WTC11 (cell line): ENCODE measurements around the gene TRAF7. TPM values are rescaled to one million over a fixed set of nuclear protein-coding genes. Genes with fewer than 3 reads are reported as not detected.

ENCODE experiments used
- ATAC-seq: fragments of 200-7000 bp; cut with Tn5 transposase; 2 replicates; pipeline ENCODE4 v1.10.0; 2021; ENCODE audit warnings: mild to moderate bottlenecking, moderate library complexity
- CTCF ChIA-PET: fragments of 300-600 bp; sonication (Branson Sonifier 250); formaldehyde crosslinking; loops from one replicate; lab custom pipeline; 2021; ENCODE audit warnings: antibody characterized with exemption; lab: Charles Lee
- POLR2A ChIA-PET: fragments of 350-600 bp; sonication (Branson Sonifier 250); formaldehyde crosslinking; loops from one replicate; lab custom pipeline; 2021; ENCODE audit warnings: antibody characterized with exemption; lab: Charles Lee
- DNase-seq: peaks from one replicate; pipeline ENCODE4 v3.0.0; 2021; ENCODE audit warnings: low spot score
- H3K27ac Mint-ChIP-seq: 2 replicates; pipeline ENCODE4 v1.8.0; 2021; ENCODE audit warnings: mixed read lengths
- H3K27me3 Mint-ChIP-seq: 2 replicates; pipeline ENCODE4 v1.8.0; 2021; ENCODE audit warnings: low read depth, mild to moderate bottlenecking, moderate library complexity, mixed read lengths
- H3K36me3 Mint-ChIP-seq: 2 replicates; pipeline ENCODE4 v1.8.0; 2021; ENCODE audit warnings: mixed read lengths
- H3K4me1 Mint-ChIP-seq: 2 replicates; pipeline ENCODE4 v1.8.0; 2022; ENCODE audit warnings: mixed read lengths
- H3K4me3 Mint-ChIP-seq: 2 replicates; pipeline ENCODE4 v1.8.0; 2021; ENCODE audit warnings: mild to moderate bottlenecking, moderate library complexity, mixed read lengths
- H3K9me3 Mint-ChIP-seq: 2 replicates; pipeline ENCODE4 v1.8.0; 2021; ENCODE audit warnings: mixed read lengths
- AR ChIP-seq: fragments of 250-450 bp; sonication (Bioruptor Pico); IDR thresholded peaks from 2 replicates; pipeline ENCODE4 v1.9.0; 2021; ENCODE audit warnings: mild to moderate bottlenecking
- ATF6 ChIP-seq: sonication (generic); formaldehyde crosslinking; IDR thresholded peaks from 2 replicates; pipeline ENCODE4 v1.8.1; 2023; ENCODE audit warnings: mild to moderate bottlenecking, missing genetic modification reagents
- CREB1 ChIP-seq: sonication (generic); formaldehyde crosslinking; IDR thresholded peaks from 2 replicates; pipeline ENCODE4 v1.8.0; 2023; ENCODE audit warnings: mild to moderate bottlenecking, missing genetic modification reagents
- FOXK1 ChIP-seq: sonication (generic); formaldehyde crosslinking; IDR thresholded peaks from 2 replicates; pipeline ENCODE4 v1.8.0; 2022; ENCODE audit warnings: mild to moderate bottlenecking, moderate library complexity, missing genetic modification reagents
- FOXP1 ChIP-seq: sonication (generic); formaldehyde crosslinking; IDR thresholded peaks from 2 replicates; pipeline ENCODE4 v1.8.0; 2022; ENCODE audit warnings: missing genetic modification reagents, mild to moderate bottlenecking, moderate library complexity, borderline replicate concordance
- NFATC4 ChIP-seq: fragments of 250-450 bp; sonication (Bioruptor Pico); IDR thresholded peaks from 2 replicates; pipeline ENCODE4 v1.9.0; 2021; ENCODE audit warnings: mild to moderate bottlenecking
- TEAD4 ChIP-seq: sonication (generic); formaldehyde crosslinking; IDR thresholded peaks from 2 replicates; pipeline ENCODE4 v1.8.0; 2022; ENCODE audit warnings: mild to moderate bottlenecking, missing genetic modification reagents
- ZBTB21 ChIP-seq: sonication (generic); formaldehyde crosslinking; IDR thresholded peaks from 2 replicates; pipeline ENCODE4 v1.8.1; 2023; ENCODE audit warnings: mild to moderate bottlenecking, missing genetic modification reagents, borderline replicate concordance
- ZNF219 ChIP-seq: sonication (generic); formaldehyde crosslinking; IDR thresholded peaks from 2 replicates; pipeline ENCODE4 v1.8.0; 2023; ENCODE audit warnings: missing genetic modification reagents, mild to moderate bottlenecking, borderline replicate concordance
- ZNF423 ChIP-seq: fragments of 250-450 bp; sonication (Bioruptor Pico); IDR thresholded peaks from 2 replicates; pipeline ENCODE4 v2.1.2; 2022; ENCODE audit warnings: mild to moderate bottlenecking, moderate library complexity
- ZNF671 ChIP-seq: fragments of 250-450 bp; sonication (Bioruptor Pico); IDR thresholded peaks from 2 replicates; pipeline ENCODE4 v1.8.0; 2021; ENCODE audit warnings: mild to moderate bottlenecking
- total RNA-seq: library from RNA; stranded (reverse); gene quantifications from 3 replicates; pipeline ENCODE4 v1.2.3, GENCODE V29; 2021
- TF ChIP-seq, protein P1 (sequence below): sonication (generic); formaldehyde crosslinking; IDR thresholded peaks from 2 replicates; pipeline ENCODE4 v1.8.0; 2023; ENCODE audit warnings: missing genetic modification reagents, mild to moderate bottlenecking, borderline replicate concordance
- TF ChIP-seq, protein P2 (sequence below): fragments of 250-450 bp; sonication (Bioruptor Pico); IDR thresholded peaks from 2 replicates; pipeline ENCODE4 v1.8.0; 2021; ENCODE audit warnings: mild to moderate bottlenecking
- TF ChIP-seq, protein P3 (sequence below): sonication (generic); formaldehyde crosslinking; IDR thresholded peaks from 2 replicates; pipeline ENCODE4 v1.8.1; 2023; ENCODE audit warnings: mild to moderate bottlenecking, missing genetic modification reagents, borderline replicate concordance
- TF ChIP-seq, protein P4 (sequence below): sonication (generic); formaldehyde crosslinking; IDR thresholded peaks from 2 replicates; pipeline ENCODE4 v1.8.0; 2022; ENCODE audit warnings: missing genetic modification reagents

The TRAF7 gene
- total RNA-seq, 1 experiment from 2014 or later: 148 TPM

DNA sequence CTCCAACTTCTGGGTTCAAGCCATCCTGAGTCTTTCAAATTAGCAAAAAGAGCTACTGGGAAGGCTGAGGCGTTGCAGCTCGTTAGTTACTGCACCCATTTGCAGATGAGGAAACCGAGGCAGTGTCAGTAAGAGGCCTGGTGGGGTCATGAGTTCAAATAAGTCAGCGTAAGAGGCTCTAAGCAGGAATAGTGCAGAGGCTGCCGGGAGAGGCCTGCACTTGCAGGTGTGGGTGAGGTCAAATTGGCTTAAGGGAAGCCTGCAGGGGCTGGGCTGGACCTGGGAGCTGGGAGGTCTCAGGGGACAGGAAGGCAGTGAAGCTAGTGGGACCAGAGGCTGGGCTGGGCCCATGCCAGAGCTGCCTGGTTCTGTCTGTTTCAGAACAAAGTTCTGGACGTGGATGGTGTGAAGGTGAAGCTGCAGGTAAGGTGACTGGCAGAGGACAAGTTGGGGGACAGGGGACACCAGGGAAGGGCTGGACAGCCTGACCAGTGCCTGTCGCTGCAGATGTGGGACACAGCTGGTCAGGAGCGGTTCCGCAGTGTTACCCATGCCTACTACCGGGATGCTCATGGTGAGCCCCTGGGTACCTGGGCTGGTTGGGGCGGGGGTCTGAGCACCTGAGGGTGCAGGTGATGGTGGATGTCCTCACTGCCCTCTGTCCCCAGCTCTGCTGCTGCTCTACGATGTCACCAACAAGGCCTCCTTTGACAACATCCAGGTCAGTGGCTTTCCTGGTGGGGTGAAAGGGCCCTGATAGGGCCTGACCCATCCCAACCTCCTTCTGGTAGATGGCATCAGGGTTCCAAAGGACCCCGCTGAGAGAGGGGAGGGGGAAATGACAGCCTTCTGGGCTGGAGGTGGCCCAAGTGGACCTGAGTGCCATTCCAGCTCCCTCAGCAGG lies 4.1 kb upstream of the TRAF7 start:
- POLR2A ChIA-PET: interaction anchor here (0.7 to 1.8 kb wide), 7 partner anchors 11 to 859 kb away, joined by 3 to 7 read pairs (median 4); partner anchors contain the start of gene RPS2
- Mint-ChIP-seq H3K4me3 (peak overlapping the region; percentile 97), H3K4me1 (peaks cover 35% of the 10 kb centered on the region), H3K27ac (peak overlapping the region; percentile 58), H3K36me3 (peaks cover 35% of the 10 kb centered on the region), H3K27me3 (peaks cover 8% of the 10 kb centered on the region), H3K9me3 (no peaks in the 10 kb centered on the region)
- DNase-seq (peak; percentile 21), ATAC-seq (peak; percentile 4)
- CTCF ChIA-PET: interaction anchor here (0.8 to 5.7 kb wide), 7 partner anchors 11 to 148 kb away, joined by 3 to 43 read pairs (median 4); partner anchors contain the start of genes PGP and PKD1
- TF ChIP-seq, protein P1, sequence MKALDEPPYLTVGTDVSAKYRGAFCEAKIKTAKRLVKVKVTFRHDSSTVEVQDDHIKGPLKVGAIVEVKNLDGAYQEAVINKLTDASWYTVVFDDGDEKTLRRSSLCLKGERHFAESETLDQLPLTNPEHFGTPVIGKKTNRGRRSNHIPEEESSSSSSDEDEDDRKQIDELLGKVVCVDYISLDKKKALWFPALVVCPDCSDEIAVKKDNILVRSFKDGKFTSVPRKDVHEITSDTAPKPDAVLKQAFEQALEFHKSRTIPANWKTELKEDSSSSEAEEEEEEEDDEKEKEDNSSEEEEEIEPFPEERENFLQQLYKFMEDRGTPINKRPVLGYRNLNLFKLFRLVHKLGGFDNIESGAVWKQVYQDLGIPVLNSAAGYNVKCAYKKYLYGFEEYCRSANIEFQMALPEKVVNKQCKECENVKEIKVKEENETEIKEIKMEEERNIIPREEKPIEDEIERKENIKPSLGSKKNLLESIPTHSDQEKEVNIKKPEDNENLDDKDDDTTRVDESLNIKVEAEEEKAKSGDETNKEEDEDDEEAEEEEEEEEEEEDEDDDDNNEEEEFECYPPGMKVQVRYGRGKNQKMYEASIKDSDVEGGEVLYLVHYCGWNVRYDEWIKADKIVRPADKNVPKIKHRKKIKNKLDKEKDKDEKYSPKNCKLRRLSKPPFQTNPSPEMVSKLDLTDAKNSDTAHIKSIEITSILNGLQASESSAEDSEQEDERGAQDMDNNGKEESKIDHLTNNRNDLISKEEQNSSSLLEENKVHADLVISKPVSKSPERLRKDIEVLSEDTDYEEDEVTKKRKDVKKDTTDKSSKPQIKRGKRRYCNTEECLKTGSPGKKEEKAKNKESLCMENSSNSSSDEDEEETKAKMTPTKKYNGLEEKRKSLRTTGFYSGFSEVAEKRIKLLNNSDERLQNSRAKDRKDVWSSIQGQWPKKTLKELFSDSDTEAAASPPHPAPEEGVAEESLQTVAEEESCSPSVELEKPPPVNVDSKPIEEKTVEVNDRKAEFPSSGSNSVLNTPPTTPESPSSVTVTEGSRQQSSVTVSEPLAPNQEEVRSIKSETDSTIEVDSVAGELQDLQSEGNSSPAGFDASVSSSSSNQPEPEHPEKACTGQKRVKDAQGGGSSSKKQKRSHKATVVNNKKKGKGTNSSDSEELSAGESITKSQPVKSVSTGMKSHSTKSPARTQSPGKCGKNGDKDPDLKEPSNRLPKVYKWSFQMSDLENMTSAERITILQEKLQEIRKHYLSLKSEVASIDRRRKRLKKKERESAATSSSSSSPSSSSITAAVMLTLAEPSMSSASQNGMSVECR (CRISPR knock-in tag): 0 out of 2 replicates have a peak, but pooled peaks have one; percentile 56
- TF ChIP-seq ZBTB21 (CRISPR knock-in tag): no peak
- TF ChIP-seq TEAD4: no peak
- 0 out of 2 replicates have a peak, but pooled peaks have one; percentile 40 for TF ChIP-seq FOXP1
- TF ChIP-seq, protein P2, sequence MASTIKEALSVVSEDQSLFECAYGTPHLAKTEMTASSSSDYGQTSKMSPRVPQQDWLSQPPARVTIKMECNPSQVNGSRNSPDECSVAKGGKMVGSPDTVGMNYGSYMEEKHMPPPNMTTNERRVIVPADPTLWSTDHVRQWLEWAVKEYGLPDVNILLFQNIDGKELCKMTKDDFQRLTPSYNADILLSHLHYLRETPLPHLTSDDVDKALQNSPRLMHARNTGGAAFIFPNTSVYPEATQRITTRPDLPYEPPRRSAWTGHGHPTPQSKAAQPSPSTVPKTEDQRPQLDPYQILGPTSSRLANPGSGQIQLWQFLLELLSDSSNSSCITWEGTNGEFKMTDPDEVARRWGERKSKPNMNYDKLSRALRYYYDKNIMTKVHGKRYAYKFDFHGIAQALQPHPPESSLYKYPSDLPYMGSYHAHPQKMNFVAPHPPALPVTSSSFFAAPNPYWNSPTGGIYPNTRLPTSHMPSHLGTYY (CRISPR knock-in tag): peak; percentile 83
- 0 out of 2 replicates have a peak, but pooled peaks have one; percentile 2 for TF ChIP-seq FOXK1
- TF ChIP-seq AR (CRISPR knock-in tag): peak; percentile 83; the same call in 1 of the 2 replicates
- TF ChIP-seq CREB1 (CRISPR knock-in tag): peak; percentile 69
- TF ChIP-seq, protein P3, sequence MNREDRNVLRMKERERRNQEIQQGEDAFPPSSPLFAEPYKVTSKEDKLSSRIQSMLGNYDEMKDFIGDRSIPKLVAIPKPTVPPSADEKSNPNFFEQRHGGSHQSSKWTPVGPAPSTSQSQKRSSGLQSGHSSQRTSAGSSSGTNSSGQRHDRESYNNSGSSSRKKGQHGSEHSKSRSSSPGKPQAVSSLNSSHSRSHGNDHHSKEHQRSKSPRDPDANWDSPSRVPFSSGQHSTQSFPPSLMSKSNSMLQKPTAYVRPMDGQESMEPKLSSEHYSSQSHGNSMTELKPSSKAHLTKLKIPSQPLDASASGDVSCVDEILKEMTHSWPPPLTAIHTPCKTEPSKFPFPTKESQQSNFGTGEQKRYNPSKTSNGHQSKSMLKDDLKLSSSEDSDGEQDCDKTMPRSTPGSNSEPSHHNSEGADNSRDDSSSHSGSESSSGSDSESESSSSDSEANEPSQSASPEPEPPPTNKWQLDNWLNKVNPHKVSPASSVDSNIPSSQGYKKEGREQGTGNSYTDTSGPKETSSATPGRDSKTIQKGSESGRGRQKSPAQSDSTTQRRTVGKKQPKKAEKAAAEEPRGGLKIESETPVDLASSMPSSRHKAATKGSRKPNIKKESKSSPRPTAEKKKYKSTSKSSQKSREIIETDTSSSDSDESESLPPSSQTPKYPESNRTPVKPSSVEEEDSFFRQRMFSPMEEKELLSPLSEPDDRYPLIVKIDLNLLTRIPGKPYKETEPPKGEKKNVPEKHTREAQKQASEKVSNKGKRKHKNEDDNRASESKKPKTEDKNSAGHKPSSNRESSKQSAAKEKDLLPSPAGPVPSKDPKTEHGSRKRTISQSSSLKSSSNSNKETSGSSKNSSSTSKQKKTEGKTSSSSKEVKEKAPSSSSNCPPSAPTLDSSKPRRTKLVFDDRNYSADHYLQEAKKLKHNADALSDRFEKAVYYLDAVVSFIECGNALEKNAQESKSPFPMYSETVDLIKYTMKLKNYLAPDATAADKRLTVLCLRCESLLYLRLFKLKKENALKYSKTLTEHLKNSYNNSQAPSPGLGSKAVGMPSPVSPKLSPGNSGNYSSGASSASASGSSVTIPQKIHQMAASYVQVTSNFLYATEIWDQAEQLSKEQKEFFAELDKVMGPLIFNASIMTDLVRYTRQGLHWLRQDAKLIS (CRISPR knock-in tag): 0 out of 2 replicates have a peak, but pooled peaks have one; percentile 40
- TF ChIP-seq NFATC4 (CRISPR knock-in tag): peak; percentile 73
- no peak; the same call in 1 of the 2 replicates for TF ChIP-seq ZNF219 (CRISPR knock-in tag)
- TF ChIP-seq ZNF671 (CRISPR knock-in tag): peak; percentile 91
- TF ChIP-seq ATF6: no peak
- TF ChIP-seq ZNF423 (CRISPR knock-in tag): peak; percentile 48; the same call in 1 of the 2 replicates
- TF ChIP-seq, protein P4, sequence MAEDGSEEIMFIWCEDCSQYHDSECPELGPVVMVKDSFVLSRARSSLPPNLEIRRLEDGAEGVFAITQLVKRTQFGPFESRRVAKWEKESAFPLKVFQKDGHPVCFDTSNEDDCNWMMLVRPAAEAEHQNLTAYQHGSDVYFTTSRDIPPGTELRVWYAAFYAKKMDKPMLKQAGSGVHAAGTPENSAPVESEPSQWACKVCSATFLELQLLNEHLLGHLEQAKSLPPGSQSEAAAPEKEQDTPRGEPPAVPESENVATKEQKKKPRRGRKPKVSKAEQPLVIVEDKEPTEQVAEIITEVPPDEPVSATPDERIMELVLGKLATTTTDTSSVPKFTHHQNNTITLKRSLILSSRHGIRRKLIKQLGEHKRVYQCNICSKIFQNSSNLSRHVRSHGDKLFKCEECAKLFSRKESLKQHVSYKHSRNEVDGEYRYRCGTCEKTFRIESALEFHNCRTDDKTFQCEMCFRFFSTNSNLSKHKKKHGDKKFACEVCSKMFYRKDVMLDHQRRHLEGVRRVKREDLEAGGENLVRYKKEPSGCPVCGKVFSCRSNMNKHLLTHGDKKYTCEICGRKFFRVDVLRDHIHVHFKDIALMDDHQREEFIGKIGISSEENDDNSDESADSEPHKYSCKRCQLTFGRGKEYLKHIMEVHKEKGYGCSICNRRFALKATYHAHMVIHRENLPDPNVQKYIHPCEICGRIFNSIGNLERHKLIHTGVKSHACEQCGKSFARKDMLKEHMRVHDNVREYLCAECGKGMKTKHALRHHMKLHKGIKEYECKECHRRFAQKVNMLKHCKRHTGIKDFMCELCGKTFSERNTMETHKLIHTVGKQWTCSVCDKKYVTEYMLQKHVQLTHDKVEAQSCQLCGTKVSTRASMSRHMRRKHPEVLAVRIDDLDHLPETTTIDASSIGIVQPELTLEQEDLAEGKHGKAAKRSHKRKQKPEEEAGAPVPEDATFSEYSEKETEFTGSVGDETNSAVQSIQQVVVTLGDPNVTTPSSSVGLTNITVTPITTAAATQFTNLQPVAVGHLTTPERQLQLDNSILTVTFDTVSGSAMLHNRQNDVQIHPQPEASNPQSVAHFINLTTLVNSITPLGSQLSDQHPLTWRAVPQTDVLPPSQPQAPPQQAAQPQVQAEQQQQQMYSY (CRISPR knock-in tag): no peak
